C1 segment of cervical spinal cord (tissue), 14 donors: ENCODE results near the gene YWHAB.
"Not testable (repeated sequence)": the region's sequence is repeated elsewhere in the genome, so short reads cannot be mapped to it uniquely, and the experiment has no call there.

Experiments used
- DNase-seq, 14 donors: peaks; one replicate each; lab custom pipeline; 2025; lab: John Stamatoyannopoulos, UW

Gene YWHAB

DNA sequence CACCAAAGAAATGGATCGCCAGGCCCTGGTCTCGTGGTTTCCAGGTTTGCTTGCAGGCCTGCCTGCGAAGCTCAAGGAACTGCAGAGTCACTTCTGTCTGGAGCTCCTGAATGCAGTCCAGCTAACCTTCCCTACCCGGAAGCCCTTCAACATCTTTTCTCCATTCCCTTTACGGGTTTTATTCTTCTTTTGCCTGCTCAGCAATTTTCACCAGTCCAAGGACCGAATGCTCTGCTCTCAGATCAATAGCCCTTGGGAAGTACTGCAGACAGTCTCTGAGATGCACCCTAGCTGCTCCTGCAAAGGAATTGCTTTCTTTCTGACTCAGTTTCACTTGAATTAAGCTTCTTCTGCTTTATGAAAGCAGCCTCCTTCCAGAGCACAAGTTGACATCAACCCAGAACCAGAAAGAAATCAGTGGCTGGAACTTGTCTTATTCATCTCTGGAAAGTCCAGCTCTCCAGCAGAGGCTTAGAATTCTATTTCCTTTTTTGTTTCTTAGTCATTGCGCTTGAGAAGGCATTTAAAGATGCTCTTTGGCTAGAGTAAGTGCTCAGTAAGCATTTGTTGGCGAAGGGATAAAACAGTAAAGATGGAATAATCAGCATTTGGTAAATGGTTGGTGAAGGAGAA is 18.7 kb upstream of the YWHAB start:
- no peak for DNase-seq

DNA sequence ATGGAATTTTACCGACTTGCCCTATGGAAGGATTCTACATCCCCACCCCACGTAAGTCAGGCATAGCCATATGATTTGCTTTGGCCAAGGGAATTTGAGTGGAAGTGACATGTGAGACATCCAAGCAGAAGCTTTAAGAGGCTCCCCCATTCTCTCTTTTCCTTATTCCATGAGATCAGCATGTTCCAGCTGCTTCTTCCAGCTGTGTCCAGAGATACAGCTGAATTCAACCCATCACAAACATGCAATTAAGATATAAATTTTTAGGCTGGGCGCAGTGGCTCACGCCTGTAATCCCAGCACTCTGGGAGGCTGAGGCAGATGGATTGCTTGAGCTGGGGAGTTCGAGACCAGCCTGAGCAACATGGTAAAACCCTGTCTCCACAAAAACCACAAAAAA is 16.0 kb upstream of the YWHAB start:
- DNase-seq, result no peak

DNA sequence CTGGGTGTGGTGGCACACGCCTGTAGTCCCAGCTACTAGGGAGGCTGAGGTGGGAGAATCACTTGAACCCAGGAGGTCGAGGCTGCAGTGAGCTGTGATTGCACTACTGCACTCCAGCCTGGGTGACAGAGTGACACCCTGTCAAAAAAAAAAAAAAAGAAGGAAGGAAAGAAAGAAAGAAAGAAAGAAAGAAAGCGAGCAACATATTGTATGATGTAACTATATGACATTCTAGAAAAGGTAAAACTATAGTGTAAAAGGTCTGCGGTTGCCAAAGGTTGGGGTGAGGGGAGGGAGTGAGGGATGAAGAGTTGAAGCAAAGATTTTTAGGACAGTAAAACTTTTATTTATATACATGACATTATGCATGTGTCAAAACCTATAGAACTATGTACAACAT is 3.1 kb upstream of the YWHAB start:
- not testable (repeated sequence) for DNase-seq

DNA sequence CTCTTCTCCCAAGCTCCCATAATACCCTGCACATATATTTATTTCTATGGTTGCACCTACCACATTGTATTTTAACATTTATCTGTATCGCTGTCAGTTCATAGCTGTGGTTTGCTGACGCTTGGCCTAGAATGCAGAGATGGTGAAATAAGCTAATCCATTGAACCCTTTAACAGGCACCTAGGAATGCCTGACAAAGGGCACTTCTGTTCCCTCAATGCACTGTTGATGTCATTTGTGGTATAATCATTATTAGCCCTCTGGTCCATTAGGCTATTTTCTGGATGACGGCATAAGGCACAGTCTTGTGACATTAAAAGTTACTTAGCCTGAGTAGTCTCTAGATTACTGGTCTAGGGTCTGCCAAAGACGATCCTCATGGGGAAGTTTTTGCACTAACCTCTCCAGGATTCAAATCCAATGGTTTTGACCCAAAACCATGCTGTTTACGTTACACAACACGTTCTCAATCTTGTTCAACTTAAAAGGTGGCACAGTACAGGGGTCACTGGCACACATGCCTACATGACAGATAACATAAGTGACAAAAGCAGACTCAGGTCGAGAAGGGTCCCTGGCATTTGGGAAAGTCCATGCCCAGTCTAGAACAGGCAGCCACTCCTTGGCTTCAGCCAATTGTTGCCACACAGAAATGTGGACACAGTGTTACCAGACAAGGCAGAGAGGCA is 2.1 kb upstream of the YWHAB start:
- no peak for DNase-seq

DNA sequence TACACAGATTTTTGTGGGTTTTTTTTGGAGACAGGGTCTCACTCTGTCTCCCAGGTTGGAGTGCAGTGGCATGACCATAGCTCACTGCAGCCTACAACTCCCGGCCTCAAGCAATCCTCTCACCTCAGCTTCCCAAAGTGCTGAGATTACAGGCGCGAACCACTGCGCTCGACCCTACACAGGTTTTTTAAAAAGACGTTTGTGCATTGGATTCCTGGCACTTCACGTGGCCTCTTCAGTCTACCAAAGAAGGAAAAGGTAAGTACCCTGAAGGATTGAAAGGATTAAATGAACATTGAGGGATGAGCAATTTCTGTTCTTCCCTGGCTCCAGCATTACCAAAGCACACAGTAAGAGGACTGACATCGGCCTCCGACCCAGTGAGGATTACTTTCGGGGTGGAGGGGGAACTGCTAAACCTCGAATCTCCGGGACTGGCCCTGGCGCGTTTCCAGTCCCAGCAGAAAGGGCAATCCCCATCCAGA is 556 bp upstream of the YWHAB start:
- DNase-seq, result peak in 1 of 14 donors; percentile 22

DNA sequence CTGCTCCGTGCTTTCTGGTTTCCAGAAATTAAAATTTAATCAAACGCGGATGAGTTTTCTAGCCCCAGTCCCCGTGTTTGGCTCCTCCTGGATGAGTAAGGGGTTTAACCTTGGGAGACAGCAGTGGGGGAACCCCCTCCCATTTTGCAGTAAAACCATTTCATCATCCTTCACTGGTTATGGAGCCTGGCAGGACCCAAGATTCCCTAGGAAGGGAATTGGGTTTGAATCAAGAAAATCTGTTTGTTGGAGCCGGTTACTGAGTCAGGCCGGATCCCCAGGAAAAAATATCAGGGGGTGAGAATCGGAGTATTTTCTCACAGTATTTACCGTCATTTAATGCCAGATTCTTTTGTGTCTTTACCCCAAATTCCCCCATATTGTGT is 754 bp downstream of the YWHAB start:
- peak in 1 of 14 donors; percentile 28 for DNase-seq

DNA sequence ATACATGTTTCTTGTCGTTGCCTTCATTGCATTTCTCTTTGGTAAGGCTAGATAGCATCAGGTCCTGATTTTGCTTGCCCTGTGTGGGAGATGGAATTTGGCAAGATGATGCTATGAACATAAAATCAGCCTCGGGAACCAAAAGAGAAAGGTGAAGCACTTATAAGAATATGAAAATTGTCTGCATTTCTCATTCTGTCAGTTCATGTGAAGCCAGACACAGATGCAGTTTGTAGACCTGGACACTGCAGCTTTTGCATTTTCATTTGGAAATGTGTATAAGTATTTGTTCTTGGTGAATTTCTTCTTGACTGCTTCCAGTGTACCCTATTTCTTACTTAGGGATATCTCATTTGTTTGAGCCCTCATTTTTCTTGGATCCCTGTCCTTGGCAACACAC is 1.3 kb downstream of the YWHAB start:
- DNase-seq, result no peak

DNA sequence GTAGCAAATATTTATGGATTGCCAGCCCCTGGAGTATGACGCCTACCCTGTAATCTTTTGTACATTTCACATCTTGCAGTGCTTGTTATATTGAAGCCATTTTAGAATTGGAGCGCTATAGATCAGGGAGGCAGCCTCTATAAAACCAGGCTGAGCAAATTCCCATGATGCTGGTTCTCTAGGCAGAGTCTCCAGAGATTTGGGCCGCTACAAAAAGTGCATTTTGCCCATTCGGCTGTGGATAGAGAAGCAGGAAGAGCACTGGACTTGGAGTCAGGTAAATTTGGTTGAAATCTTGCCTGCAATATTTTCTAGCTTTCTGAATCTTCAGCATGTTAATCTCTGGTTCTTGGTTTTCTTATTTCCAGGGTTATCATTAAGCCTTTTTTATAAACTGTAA is 2.0 kb downstream of the YWHAB start:
- no peak for DNase-seq

DNA sequence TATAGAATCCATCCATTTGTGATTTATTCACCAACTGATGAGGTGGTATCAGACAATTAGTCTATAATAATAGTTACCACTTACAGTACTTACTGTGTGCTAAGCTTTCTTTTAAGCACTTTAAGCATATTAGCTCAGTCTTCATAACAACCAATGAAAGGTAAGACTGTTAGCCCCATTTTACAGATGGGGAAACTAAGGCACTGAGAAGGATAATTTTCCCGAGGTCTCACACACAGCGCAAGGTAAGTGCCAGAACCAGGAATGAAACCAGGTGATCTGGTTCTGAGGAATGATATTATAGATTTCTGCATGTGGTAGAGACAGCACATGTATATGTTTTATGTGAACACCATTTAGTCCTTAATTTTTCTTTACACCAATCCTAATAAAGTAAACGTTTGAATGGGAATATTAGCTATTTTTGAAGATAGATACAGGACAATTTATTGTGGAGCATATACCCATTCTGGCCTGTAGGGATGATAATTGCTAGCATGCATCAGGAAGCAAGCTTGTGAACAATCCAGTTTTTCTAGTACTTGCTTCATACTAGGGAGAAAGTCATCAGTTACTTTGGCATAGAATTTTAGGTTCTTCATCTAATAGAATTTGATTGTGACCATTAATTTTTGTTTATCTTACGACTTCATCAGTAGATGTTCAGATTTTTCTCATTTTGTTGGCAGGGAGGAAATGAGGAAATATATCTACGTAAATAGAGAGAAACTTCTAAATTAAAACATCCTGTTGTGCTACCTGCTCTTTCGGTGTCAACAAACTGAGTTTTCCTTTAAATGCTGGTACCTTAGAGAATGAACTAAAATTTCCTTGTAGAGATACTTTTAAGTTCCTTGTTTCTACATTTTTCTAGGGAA is 3.0 kb downstream of the YWHAB start:
- no peak for DNase-seq

DNA sequence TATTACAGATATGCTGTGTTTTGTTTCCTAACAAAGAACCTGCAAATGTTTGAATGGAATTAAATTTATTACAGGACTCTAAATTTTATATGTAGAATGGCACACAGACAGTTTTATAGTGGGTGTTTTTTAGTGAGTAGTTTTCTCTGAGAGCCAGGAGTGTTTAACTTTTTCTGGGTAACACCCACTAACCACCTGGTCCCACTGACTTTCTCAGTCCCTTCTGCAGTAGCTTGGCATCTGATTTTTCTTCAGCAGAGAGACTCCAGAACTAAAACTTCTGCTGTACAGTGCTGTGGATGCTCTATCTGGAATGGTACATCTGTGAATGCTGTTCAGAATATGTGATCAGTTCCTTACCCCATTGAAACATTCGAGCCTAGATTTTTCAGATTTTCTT is 6.3 kb downstream of the YWHAB start:
- no peak for DNase-seq

DNA sequence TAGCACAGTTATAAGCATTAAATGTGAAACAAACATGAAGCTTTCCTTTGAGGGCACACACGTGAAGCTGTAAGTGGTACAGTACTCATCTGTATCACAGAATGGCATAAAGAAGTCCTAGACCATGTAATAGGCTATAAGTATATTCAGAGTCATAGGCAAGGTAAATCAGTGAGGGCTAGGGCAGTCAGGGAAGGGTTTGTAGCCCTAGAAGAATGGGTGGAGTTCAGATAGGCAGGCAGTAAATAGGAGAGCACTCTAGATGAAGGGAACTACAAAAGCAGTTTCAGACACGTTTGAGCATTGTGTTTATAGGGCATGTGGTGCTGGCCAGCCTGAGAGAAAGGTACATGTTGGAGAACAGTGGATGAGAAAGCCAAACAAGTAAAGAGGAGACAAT is 9.5 kb downstream of the YWHAB start:
- no peak for DNase-seq

DNA sequence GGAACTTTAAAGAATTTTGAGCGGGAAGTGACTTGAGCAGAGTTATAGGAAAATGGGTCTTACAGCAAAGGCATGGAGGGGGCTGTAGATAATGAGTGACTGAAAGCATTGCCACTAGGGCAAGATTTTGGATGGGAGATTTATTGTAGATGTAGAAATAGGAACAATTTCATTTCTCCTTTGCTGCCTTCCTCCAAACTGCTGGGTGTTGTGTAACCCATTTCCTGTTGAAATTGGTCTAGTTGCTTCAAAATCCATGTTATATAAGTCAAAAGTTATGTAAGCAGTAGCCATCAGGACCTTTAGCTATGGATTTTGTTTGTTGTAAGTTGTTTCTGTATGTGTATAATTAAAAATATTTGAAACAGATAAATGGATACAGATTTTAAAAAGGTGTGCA is 11.1 kb downstream of the YWHAB start:
- no peak for DNase-seq

DNA sequence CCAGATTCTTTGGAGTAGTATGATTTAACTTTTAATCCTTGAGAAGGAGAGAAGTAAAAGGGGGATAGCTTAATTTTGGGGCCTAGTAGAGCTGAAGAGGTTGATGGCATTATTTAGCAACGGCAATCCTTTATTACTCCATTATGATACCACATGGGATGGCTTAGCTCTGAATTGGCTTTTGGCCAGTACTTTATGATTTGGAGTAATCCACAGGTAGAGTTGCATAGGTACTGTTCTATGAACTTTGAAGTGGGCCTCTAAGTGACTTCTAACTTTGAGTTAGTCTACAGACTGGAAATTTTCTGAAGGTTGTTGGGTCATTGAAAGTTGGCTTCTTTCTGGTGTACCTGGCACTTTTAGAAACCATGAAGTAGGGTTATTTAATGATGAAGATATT is 11.6 kb downstream of the YWHAB start:
- DNase-seq, result no peak

DNA sequence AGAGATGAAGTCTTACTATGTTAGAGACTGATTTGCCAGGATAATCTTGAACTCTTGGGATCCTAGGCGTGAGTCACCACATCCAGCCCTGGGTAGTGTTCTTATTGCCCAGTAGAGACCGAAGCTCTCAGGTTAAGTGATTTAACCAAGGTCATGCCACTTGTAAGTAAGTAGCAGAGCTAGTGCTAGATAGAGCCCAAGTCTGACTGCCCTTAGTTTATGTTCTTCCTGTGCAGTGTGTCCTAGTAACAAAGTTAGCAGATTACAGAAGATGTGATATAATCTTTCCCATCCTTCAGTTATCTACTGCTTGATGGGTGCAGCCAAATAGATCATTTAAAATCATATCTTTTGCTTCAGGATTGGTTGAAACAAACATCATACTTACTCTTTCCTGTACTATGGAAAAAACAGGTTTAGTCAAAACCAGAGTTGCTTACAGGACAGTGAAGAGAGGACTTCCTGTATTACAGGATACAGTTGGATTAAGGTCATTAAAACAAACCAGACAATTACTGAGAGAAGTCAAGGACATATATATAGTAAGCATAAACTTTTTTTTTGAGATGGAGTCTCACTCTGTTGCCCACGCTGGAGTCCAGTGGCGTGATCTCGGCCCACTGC is 14.8 kb downstream of the YWHAB start:
- no peak for DNase-seq

DNA sequence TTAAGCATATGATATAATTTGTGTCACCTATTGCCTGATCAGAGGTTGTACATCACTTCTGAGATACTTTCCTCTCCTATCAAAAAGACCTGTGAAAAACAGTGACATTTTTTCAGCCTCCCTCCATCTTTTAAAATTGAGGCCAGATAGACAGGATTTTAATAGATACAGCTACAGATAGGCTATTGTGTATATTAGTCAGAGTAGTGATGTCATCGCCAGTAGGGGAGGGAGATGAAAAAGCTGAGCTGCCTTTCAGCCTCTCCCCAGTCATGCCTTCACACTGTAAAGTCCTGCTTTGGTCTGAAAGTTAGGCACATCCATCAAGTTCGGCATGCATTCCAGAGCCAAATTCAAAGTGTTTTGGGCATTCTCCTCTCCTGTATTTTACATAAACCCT is 16.5 kb downstream of the YWHAB start:
- DNase-seq, result peak in 2 of 14 donors; percentile 4 to 15

DNA sequence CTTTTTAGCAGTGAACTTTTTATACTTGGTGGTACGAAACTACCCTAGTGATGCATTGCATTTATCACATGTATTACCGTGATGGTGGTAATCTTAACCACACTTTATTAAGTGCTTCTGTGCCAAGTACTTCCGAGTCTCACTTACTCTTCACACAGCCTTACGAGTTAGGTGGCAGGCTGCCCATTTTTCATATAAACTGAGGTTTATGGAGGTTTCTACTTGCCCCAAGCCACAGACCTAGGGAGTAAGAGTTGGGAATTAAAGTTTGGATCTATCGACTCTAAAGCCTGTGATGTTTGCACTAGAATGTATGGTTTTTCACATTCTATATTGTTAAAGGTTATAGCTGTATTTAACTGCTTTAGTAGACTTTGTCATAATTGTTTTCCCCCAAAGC is 18.9 kb downstream of the YWHAB start:
- DNase-seq, result no peak

DNA sequence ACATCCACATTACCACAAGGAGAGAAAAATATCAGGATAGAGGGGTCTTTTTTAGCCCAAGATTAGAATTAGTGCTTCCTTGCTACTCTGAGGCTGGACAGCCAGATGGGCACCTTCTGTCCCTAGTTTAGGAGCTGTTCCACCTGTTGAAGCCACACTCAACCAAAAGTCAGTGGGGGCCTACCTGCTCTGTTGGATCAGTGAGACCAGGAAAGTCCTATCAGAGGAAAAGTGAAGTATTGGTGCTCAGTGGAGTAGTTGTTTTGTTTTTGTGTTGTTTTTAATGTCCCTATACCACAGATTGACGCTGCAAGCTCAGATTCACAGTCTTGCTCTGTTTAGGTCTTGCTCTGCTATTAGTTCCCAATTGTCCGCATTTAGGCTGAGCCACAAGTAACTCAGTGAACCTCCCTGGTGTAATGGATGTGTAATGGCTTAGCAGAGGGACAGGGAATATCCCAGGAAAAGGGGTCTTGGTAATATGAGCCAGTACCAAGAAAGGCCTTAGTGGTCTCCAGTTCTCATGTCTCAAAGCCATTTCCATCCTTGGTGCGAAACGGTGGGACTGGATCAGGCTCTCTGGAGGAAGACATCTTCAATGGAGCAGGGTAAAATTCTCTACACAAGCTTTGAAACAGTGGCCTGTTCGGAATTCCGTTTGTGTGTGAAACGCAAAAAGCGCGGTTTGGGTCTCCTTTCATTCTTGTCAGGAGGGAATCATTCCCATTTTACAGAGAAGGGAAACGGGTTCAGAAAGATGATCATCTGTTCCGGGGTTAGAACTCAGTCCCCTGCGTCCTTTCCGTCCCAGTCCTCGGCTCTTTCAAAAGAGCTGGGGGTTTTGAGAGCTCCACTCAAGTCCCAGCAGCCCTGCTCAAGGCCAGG is 23.7 kb downstream of the YWHAB start:
- no peak for DNase-seq

DNA sequence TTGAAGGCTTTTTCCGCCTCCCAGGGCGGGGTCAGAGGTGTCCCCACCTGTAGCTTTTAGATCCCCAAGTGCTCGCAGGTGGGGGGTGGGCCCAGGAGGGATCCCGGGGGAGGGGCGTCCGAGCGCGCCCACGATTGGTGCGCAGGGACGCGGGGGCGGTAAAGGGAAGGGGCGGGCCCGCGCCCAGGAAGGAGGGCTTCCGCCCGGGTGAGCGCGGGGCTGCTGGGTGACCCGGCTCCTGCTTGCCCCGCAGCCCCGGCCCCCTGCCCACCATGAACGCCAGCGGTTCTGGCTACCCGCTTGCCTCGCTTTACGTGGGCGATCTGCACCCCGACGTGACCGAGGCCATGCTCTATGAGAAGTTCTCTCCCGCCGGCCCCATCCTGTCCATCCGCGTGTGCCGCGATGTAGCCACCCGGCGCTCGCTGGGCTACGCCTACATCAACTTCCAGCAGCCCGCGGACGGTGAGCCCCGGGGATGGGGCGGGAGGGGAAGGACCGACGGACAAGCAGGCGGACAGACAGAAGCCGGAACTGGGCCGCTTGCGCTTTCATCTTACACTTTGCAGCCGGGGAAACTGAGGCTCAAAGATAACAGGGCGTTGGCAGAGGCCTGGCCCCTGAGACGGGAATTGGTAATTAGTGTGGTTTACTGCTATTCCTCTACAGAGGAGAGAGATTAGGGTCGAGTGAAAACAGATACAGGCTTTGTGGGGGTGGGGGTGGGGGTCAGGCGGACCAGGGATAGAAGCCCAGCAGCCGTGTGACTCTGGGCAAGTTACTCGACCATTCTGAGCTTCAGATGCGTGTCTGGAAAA is 24.6 kb downstream of the YWHAB start, which contains the start of gene PABPC1L:
PABPC1L (plus strand) TSS at position 189 of the 818 bp plus-strand sequence; CDS start at position 273, 84 bp downstream.
- peak in 7 of 14 donors; percentile 4 to 43 (median 17) for DNase-seq

DNA sequence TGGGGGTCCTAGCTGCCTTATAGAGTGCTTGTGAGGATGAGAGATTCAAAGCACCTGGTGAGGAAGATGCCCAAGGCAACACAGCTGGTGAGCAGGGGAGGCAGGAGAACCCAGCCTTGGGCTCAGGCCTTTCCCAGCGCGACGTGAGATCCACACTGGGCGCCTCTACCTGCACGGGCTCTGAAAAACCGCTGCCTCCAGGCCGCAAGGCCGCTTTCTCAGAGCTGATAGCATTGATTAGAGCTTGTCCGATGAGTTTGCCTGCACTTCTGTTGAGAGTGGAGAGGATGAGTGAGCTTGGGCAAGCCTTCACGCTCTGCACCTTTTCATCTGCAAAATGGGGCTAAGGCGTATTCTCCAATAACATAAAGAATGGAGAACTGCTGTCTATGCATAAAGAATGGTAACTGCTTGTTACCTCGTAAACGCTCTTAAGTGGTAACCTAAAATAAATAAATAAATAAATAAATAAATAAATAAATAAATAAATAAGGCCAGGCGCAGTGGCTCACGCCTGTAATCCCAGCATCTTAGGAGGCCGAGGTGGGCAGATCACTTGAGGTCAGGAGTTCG is 25.3 kb downstream of the YWHAB start:
- DNase-seq, result no peak
